DLD1 (cell line): ENCODE measurements around the gene AMACR.
"Not testable (repeated sequence)": the region's sequence is repeated elsewhere in the genome, so short reads cannot be mapped to it uniquely, and the experiment has no call there.

Experiments
- in situ Hi-C: cut with HindIII; loops from 2 replicates; pipeline ENCODE4 v1.10.0; 2017; ENCODE audit warnings: low sequenced_read_pairs

AMACR gene

GRCh38 chr5:34010146-34010545 lies 2.3 kb upstream of the AMACR start:
- in situ Hi-C loops = not testable (repeated sequence)

- in situ Hi-C loops = no loop called here
Measured at GRCh38 chr5:34009610-34010009, 1.8 kb upstream of the AMACR start.

- in situ Hi-C loops = no loop called here
Measured at GRCh38 chr5:34008802-34009201, 952 bp upstream of the AMACR start.

GRCh38 chr5:34007201-34007620 lies 639 bp downstream of the AMACR start:
- in situ Hi-C loops = no loop called here

- in situ Hi-C loops = no loop called here
Measured at GRCh38 chr5:34005681-34006080, 2.2 kb downstream of the AMACR start.

- in situ Hi-C loops = no loop called here
Measured at GRCh38 chr5:34005211-34005610, 2.6 kb downstream of the AMACR start.

GRCh38 chr5:34003941-34004340 lies 3.9 kb downstream of the AMACR start:
- in situ Hi-C loops = no loop called here

DNA sequence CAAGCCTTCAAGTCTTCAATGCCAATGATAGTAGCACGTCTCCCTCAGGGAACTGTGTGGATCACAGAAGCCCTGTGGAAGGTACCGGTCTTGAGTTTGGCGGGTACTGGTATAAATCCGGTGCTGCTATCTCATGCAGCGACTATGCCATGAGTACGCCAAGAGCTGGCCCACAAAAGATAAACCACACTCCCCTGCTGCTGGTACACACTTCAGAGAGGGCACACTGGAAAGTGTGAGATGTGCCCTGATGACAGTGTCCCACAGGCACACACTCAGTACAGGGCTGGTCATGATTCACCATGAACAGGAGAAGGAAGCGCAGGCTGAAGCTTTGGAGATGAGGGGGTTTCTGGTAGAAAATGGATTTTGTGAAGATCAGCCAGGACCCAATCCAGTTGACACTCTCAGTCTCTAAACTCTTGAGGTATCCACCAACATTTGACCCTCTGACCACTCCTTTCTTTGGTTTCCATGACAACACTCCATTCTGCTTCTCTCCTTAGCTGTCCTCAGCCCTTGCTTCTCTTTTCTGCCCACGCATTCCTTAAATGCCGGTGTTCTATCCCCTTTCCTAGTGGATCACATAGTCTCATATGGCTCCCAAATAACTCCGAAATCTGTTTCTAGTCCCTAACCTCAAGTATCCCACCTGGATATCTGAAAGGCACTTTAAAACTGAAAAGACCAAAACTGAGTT lies 5.1 kb downstream of the AMACR start:
- in situ Hi-C loops = no loop called here

DNA sequence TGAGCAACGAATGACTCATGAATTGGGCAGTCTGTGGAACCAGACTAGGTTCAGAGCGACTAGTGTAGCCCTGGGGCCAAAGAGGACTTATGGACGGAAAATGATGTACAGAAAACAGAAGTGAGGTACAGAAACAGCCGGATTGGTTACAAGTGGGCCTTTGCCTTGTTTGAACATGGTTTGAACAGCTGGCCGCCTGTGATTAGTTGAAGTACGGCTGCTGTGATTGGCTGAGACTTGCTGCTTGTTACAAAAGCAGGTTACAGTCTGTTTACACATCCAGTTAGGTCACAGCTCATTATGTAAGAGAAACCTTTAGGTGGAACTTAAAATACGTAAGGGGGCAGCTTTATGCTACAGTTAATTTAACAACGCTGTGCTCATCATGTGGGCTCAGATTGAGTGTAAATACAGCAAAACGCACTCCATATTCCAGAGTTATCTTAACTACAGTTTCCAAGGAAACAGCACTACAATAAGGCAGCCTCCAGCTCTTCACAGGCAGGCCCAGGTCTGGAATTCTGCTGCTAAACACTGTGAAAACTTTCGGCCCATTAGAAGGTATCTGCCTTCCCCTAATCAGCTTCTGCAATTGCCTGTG lies 6.5 kb downstream of the AMACR start:
- in situ Hi-C loops = no loop called here

DNA sequence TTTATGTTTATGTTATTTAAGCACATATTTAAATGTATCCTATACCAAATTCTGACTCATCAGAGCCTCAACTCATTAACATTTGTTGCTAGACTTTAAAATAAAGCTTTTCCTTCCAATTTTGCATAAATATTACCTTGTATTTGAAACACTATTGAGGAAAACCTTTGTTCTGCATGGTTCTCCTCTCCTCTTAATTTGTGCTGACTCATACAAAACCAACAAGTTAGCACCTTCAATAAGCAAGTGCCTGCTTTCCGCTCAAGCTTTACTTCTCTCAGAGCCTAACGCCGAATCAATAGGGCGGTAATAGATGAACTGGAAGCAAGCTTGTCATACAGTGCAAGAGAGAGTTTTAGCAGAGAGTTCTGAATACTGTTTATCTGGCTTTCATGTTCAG lies 7.9 kb downstream of the AMACR start:
- in situ Hi-C loops = no loop called here

DNA sequence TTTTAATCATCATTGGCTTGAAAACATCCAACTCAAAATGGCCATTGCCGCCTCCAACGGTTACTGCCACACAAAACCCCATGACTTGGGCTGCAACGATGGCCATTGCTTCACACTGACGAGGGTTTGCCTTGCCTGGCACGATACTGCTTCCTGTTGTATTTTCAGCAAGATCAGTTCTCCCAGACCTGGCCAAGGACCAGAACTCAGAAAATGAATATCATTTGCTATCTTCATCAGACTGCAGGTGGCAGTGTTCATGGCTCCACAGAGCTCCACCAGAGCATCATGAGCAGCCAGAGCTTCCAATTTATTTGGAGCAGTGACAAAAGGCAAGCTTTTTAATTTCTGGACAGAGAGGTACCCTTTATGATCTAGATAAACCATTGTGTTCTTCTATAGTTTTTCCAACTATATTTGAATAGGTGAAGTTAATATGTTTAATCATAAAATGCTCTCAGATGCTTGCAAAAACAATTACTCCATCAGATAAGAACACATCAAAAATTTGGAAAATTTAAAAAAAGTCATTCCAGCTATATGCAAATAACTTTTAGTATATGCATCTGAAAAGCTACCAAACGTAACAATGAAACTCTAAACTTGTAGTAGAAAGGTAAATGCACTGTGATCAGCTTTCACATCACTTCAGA lies 10.4 kb downstream of the AMACR start:
- in situ Hi-C loops = no loop called here

GRCh38 chr5:33995865-33996264 lies 12.0 kb downstream of the AMACR start:
- in situ Hi-C loops = no loop called here

DNA sequence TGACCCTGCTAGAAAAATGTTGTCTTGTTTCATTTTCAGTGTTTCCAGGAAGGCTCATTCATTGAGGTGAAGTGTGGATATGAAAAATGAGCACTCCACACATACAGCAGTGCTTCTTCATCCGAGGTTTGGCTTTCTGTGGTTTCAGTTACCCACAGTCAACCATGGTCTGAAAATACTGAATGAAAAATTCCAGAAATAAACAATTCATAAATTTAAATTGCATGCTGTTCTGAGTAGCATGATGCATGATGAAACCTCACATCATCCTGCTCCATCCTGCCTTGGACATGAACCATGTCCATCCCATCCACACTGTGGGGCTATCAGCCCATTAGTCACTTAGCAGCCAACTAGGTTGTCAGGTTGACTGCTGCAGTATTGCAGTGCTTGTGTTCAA lies 13.0 kb downstream of the AMACR start:
- in situ Hi-C loops = no loop called here

GRCh38 chr5:33992864-33993263 lies 15.0 kb downstream of the AMACR start:
- in situ Hi-C loops = no loop called here

DNA sequence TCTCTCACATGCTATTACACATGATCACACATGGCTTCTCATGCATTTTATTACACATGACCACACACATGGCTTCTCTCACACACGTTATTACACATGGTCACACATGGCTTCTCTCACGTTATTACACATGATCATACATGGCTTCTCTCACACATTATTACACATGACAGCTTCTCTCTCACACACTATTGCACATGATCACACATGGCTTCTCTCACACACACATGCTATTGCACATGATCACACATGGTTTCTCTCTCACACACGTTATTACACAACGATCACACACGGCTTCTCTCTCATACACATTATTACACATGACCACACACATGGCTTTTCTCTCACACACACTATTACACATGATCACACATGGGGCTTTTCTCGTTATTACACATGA lies 22.4 kb downstream of the AMACR start:
- in situ Hi-C loops = no loop called here

DNA sequence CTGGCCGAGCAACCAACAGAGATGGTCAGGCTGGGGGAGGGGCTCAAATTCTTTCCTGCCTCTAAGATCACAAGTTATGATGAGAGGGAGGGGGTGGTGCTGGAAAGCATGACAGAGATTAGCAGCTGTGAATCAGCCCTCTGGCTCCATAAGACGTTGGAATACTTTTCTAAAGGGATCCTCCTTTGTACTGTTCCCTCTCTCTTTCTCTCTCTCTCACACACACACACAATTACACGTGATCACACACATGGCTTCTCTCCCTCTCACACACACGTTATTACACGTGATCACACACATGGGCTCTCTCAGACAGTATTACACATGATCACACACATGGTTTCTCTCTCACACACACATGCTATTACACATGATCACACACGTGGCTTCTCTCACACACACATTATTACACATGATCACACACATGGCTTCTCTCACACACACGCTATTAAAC lies 23.2 kb downstream of the AMACR start, which contains the start of gene SLC45A2:
Gene SLC45A2, minus strand, starts transcription at position 23 of the 454 bp plus-strand sequence. CDS start 110 bp downstream, outside the sequence.
- in situ Hi-C loops = no loop called here

DNA sequence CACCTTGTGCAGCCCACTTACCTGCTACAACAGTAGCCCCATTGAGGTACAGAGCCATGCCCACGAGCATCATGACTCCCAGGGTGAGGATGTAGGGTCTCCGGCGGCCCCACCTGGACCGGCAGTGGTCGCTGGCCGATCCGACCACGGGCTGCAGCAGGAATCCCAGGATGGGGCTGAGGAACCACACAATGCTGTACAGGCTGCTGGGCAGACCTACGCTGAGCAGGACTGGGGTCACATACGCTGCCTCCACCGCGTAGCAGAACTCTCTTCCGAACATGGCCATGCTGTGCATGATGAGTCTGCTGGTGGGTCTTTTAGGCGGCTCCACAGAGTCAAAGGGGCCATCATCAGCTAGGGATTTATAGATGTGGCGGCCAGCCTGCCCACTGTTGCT lies 23.7 kb downstream of the AMACR start:
- in situ Hi-C loops = no loop called here

DNA sequence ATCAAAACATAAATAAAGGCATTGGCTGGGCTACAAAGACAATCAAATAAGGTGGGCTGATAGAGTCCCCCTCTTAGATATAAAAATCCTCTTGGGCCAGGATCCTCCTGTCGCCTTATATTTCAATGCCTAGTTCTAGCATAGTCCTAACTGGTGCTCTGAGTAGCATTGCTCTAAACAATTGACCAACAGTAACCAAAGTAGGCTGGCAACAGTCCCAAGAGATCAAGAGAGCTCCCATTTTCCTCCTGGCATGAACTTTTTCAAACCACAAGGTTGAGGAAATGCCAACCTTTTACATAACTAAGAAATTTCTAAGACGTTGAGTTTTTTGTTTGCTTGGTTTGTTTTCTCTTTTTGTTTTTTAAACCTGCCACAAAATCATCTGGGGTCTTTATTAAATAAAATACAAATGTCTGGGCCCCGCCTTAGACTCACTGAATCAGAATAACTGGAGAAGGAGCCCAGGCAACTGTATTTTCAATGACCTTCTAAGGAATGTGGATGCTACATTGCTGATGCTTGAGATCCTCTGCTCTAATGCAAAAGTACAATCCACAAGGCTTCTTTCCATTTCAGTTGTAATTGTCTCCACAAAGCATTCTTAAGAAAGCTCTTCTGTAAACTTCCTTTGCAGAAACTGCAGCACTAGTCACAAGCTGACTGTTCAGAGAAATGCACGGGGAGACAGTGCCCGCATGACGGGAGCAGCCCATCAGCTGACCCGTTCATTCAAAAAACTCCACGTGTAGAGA lies 26.3 kb downstream of the AMACR start:
- in situ Hi-C loops = no loop called here

DNA sequence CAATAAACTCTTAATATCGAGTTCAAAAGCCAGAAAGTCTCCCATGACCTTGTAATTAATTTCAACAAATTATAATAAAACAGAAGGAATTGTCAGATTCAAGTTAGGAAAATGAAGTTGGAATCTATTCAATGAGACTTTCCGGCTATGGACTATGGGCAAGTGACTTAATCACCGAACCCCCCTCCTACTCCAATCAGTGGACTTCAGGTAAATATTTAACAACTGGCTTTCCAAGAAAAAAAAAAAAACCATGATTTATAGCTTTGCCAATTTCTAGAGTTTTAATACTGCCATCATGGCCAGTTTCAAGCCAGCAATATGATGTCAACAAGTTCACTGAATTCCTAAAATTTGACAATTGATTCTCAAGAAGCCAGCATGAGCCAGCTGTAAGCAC lies 27.8 kb downstream of the AMACR start:
- in situ Hi-C loops = no loop called here

- in situ Hi-C loops = no loop called here
Measured at GRCh38 chr5:33978306-33978705, 29.5 kb downstream of the AMACR start.

DNA sequence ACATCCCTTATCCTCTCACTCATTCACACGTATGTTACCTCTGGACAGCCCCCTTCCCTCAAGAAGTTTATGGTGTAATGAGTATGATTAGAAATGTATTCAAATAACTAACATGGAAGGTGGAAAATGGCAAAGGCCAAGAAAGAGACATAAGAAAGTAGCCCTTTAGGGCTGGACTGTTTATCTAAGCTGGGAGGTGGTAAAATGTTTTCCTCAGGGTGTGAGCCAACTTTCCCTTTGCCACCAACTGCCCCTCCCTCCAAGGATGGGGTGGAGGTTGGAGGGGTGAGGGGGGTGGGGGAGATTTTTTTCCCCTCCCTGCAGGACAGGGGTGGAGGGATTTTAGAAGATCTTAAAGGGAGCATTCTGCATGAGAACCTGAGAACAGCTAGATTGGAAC lies 31.5 kb downstream of the AMACR start:
- in situ Hi-C loops = no loop called here
